Measurements from ENCODE around the gene MASP1.

The MASP1 gene, protein sequence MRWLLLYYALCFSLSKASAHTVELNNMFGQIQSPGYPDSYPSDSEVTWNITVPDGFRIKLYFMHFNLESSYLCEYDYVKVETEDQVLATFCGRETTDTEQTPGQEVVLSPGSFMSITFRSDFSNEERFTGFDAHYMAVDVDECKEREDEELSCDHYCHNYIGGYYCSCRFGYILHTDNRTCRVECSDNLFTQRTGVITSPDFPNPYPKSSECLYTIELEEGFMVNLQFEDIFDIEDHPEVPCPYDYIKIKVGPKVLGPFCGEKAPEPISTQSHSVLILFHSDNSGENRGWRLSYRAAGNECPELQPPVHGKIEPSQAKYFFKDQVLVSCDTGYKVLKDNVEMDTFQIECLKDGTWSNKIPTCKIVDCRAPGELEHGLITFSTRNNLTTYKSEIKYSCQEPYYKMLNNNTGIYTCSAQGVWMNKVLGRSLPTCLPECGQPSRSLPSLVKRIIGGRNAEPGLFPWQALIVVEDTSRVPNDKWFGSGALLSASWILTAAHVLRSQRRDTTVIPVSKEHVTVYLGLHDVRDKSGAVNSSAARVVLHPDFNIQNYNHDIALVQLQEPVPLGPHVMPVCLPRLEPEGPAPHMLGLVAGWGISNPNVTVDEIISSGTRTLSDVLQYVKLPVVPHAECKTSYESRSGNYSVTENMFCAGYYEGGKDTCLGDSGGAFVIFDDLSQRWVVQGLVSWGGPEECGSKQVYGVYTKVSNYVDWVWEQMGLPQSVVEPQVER

DNA sequence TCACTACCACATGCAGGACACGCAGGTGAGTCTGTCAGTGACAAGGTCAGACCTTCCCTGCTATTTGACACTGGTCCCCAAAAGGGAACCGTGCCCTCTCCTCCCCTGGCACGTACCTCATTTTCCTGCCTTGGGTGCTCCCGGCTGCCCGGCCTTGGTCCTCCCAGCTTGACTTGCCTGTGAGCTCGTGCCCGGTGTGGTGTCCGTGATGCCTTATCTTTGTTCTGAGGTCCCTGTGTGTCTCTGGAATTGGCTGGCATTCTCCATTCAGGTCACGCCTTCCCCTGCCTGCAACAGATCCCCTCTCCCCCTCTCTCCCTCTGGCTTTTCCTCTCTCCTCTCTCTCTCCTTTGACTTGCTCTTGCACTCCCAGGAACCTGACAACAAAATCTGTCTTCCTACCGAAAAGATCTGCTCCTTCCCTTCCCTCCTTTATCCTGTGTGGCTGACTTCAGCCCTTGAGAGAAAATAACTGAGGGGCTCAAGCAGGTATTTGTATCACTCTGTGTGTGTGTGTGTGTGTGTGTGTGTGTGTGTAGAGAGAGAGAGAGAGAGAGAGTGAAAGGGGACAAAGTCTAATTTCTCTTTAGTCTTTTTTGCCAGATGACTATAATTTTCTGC lies at the start of gene MASP1:
Gene MASP1, minus strand, starts transcription at position 226 of the 621 bp plus-strand sequence. Its CDS starts 105 bp downstream, at position 121.
- no peak for DNase-seq

DNA sequence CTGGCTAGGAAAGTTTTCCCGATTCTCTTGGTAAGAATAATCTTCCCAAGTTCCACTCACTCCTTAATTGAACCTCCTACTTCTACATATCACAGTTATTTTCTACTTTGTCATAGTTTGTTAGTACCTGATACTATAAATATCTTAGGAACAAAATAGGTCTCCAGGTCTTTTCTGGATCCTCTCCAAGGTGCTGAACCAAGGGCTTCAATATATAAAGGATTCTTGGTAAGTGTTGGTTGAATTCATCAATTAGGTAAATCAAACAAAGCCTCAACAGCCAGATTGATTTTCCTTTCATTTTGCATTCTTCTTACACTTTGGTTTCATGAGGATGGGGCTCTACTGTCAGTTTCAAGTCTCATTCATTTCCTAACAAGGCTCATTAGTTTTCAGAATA lies 49.0 kb upstream of the MASP1 start:
- DNase-seq, result no peak

DNA sequence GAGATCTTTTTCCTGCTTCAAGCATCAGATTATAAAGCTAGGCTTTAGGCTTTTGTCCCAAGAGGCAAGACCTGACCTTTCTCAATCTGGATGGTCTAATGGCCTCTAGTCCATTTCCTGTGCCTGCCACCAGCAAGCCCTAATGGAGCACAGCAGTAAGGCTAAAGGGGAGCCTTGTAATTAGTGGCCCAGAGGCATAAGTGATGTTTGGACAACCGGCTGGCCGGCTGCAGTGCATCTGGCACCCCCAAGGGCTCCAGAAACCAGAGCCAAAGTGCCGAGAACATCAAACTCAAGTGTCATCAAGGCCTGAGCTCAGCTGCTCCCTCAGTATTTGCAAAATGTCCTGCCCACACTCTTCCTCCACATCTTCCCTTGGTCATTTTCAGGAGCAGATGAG lies 44.8 kb upstream of the MASP1 start:
- no peak for DNase-seq

DNA sequence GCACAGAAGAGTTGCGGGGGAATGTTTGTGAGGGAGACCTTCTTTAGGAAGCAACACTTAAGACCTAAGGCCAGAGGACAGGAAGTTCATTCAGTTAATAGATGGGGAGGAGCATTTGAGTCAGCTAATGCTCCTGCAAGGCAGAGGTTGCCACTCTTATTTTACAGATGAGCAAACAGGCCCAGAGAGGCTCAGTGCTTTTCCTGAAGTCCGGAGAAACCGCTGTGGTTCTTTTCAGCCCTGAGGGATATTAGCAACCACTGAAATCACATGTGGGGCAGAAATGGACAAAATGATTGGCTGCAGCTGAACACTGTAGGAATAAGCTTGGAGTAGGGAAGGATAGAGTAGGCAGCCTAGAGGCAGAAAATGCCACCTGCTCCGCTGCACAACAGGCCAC lies 43.4 kb upstream of the MASP1 start:
- no peak for DNase-seq

DNA sequence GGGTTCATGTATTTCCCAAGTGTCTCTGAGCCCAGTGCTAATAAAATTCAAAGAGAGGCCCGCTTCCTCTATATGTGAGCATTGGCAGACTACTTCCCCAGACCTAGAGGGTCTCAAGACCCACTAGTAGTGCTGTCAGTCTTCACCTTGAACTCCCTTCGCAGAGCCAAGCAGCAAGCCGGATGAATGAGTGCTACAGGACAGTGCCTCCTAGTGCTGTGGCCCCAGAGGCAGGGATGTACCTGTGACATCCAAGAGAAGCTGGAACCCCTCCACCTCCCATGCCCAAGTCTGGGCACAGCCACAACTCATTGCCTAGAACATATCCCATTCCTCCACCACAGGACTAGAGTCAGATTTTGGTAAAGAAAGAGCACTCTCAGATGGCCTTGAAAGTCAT lies 37.2 kb upstream of the MASP1 start:
- DNase-seq, result no peak

DNA sequence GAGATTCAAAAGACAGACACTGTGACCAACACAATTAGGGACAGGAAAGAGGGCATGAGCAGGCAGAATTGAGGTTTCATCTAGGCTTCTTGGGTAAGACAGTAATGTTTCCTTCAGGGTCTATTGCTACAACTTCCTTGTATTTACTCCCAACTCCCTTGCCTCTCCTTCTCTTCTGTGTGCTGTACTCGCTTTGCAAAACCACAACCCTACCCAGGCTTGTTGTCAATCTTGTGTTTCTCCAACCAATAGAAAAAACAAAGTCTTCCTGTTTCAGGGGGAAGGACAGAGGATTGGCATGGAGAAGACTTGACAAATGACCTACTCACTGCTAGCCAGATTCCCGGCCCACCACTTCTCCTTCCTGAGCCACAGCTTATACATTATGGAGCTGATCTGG lies 36.3 kb upstream of the MASP1 start:
- DNase-seq, result no peak

DNA sequence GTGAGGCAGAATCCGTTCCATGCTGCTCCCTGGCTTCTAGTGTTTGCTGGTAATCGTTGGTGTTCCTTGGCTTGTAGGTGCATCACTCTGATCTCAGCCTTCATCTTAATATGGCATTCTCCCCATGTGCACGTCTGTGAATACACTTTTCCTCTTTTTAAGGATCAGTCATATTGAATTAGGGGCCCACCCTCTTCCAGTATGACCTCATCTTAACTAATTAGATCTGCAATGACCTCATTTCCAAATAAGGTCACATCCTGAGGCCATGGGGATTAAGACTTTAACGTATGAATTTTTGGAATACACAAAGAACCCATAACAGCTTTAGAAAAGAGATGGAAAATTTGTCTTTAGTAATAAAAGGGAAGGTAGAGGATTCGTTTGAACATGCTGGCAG lies 34.1 kb upstream of the MASP1 start:
- no peak for DNase-seq

DNA sequence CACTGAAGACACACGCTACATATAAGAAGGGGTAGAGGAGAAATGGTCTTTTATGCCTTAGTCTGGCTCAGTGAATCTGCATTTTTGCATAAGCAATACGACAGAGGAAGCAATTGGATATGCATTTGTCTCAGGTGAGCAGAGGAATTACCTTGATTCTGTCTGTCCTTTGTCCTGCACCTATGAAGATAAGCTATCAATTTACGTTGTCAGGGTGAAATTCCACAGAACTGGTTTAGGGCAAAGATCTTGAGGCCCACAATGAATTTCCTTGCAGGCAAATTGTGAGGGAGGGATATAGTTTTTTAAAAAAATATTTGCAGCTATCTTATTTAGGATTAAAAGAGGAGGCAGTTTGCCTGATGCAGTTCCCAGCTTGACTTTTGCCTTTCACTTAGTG lies 31.6 kb upstream of the MASP1 start:
- no peak for DNase-seq

DNA sequence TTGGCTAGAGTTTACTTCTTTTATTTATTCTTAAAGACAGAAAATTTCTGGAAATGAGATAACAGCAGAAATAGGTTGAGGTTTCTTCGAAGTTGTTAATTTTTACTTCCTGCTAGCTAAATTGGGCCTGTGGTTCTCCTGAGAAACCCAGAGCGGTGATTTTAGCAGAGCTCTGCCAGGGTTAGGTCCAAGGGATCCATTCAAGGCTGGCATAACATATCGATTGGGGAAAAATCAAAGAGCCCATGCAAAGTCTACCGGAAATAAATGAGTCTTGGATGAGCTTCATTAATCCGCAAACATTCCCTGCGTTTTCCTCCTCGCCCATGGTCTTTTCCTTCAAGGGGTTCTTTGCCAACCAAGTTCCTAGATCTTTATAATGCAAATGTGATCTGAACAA lies 30.8 kb upstream of the MASP1 start:
- DNase-seq, result no peak

DNA sequence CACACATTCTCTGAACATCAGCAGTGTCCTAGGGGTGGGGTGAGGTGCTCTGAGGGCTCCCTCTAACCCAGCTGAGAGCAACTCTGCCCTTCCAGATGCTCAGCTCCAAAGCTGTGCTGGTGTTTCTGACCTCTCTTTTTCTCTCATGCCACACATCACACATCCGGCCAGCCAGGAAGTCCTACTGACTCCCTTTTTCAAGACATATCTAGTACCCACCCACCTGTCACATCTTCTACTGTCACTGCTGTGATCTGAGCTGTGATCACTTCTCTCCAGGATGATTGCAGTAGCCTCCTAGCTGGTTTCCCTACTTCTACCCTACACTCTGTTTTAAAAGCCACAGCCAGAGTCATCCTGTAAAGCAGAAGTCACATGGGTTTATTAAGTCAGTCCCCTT lies 30.2 kb upstream of the MASP1 start:
- no peak for DNase-seq

DNA sequence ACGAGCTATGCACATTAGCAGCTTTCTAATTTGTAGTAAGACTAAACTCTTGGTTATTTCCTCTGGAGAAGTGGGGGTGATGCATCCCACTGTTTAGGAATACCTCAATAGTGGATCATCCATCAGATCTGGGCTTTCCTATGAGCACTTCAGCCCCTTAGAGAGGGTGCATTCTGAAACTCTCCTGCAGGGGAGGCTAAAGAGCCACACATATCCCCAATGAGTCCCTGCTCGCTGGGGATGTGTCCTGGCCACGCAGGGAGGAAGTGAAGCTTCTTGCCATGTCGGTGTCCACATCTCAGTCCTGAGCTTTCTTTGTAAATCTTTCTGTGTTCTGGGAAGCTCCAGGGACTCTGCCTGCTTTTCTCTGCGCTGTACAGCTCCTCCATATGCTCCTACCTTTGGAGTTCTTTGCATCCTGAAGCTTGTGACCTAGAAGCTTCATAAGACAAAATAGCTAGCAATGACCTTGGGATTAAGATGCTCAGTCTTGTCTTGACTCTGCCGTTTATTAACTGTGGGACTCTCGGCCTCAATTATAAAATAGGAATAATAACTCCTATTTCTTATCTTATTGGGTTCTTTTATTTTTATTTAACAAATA lies 28.3 kb upstream of the MASP1 start:
- DNase-seq, result no peak

DNA sequence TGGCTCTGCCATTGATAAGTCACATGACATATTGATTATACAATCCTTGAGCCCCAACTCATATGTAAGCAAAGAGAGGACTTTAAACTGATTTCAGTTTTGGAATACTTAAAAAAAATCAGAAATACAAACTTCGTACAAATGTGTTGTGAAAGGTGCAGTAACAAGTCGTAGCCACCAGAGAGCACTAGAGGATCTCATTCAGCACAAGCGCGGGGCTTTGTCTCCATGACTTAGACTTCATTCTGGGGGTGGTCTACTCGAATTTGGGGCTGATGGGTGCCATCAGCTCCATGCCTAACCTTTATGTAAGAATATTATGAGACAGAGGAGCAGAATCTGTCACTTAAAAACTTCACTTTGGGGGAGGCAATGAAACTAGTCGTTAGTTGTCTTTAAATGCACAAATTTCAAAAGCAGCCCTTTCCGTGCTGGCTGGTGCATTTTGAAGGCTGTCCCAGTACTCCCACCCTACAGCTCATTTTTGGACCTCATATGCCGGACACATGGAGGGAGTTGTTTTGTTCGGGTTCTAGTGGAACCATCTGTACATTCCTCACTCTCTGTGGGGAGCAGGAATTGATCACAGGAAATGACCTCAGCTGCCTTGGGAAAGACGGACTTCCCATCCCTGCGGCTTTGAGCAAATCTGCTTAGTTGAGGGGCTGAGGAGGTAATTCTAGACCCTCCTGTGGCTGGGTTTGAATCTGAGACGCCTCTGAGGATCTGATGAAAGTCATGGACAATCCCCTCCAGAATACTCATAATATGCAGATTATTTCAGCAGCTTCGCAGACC lies 27.5 kb upstream of the MASP1 start:
- peak; percentile 18 for DNase-seq

DNA sequence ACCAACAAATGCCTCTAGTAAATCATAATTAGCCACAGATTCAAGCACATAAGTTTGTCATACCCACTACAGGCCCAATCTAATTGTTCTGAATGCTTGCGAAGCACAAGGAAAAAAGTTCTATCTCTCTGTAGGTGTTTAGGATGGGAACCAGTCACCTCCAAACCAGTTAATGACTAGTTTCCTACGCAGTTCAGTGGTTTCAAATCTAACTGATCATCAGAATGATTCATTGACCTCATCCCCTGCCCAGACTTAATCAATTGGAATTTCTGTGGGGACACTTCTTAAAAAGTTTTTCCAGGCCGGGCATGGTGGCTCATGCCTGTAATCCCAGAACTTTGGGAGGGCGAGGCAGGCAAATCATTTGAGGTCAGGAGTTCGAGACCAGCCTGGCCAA lies 24.3 kb upstream of the MASP1 start:
- no peak for DNase-seq

DNA sequence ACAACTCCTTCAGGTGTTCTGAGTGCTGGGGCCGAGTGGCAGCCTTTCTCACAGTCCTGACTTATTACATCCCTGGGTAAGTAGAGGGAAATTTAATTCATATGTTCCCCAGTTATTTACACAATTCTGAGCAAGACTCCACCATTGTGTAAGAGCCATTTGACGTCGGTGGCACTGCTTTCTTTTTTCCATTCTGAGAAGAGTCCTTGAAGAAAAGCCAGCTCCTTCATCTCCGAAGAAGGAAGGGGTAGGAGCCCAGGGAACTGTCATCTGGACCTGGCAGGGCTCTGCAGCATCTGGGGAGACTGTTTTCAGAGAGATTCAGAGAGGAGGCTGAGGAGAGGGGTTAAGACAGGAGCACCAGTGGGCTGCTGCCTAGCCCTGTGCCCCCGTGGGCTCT lies 22.6 kb upstream of the MASP1 start:
- no peak for DNase-seq

DNA sequence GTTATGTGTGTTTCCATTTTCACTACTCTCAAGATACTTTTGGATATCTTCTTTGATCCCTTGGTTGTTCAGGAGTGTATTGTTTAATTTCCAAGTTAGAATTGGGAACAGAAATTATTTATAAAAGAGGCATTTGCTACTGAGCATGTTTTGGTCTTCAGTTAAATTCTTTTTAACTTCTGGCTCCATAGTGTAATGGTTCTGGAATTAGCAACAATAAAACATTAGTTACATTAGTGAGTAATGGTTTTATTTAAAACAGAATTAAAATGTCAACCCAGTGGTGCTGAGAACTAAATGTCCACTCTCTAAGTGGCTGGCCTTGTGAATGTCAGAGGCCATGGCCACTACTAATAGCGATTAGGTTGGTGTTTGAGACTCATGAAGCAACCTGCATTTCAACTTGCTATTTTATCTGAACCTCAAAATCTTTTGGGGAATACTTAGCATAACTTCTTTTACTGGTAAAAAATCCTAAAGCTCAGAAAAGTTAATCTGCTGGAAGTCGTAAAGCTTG lies 19.5 kb upstream of the MASP1 start:
- DNase-seq, result no peak

DNA sequence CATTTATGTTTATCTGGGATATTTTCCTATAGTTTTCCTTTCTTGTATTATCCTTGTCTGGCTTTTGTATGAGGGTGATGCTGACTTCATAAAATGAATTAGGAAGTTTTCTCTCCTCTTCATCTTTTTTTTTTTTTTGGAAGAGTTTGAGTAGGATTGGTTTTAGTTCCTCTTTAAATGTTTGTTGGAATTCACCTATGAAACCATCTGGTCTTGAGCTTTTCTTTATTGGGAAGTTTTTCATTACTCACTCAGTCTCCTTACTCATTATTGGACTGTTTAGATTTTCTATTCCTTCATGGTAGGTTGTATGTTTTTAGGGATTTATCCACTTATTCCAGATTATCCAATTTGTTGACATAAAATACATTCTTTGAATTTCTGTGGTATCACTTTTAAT lies 18.7 kb upstream of the MASP1 start:
- DNase-seq, result no peak

DNA sequence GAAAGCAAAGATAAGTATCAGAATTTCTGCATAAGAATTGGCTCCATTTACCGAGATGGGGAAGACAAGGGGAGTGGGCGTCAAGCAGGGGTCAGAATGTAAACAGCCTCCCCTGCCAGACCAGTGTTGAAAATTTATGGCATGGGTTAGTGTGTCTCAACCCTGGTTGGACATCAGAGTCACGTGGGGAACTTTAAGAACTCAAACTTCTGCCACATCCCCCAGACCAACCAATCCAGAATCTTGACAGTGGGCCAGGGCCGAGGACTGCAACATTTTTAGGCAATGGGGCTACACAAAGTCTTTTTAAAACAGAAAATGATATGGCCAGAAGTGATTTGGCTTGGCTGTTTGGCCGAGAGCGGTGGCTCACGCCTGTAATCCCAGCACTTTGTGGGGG lies 14.3 kb upstream of the MASP1 start:
- DNase-seq, result no peak

DNA sequence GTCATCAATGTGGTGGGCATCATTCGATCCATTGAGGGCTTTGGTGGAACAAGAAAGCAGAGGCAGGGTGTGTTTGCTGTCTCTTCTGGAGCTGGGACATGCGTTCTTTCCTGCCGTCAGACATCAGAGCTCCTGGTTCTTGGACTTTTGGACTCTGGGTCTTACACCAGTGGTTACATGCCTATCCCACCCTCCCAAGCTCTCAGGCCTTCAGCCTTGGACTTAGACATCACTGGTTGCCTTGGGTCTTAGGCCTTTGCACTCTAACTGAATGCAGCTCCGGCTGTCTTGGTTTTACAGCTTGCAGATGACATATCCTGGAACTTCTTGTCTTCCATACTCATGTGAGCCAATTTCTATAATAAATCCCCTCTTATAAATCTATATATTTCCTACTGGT lies 8.1 kb upstream of the MASP1 start:
- no peak for DNase-seq

DNA sequence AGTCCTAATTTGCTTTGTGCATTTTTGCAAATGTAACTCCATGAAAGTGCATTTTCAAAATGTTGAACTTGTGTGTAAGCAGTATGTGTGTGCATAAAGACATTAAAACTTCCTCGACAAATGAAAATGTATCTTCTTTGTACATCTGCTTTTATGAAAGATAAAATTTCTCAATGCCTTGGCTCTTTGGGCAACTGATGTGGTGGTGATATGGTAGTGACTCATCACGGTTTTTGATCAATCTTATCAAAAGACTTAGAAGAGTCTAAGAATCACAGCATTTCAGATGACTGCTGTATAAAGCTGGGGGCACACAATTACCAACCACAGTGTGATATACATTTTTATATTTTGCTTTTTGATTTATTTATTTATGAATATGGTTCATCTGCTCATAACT lies 5.4 kb upstream of the MASP1 start:
- DNase-seq, result no peak

DNA sequence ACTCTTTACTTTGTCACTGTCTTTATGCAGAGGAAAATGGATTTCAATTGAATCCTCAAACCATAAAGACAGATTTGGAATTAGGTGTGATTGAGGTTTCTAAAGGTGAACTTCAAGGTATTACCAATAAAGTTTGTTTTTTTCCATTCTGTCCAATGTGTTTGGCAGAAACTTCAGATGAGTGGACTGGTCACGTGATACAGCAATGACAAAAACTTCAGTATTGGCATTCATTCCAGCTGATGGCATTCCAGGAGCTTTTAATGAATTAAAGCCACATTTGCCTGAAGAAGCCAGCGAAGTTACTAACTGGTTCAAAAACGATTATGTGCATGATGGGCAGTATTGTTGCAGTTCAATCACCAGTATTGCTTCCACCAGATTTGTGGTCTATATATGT lies 4.5 kb upstream of the MASP1 start:
- DNase-seq, result no peak

DNA sequence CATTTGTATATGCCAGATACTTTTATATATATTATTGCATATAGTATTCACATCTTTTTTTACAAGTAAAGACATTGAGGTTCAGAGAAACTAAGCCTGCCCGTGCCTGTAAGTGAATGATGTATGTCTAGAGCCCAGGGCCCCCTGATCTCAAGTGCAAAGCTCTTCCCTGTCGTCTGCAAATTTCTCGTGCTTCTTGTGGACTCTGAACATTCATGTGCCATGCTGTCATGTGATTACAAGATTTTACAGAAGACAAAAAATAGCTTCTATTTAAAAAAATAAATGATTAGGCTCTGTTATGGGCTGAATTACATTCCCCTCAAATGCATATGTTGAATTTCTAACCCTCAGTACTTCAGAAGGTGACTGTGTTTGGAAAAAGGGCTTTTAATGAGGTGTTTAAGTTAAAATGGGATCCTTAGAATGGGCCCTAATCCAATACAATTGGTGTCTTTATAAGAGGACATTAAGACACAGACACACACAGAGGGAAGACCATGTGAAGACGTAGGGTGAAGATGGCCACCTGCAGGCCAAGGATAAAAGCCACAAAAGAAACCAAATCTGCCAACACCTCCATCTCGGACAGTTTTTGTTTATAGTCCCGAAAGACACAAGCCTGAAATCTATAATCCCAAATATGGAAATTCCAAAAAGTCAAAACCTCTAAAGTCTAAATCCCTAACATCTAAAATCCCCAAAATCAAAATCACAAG lies 3.9 kb upstream of the MASP1 start:
- no peak for DNase-seq
